Activated CD4-positive, alpha-beta T cell treated with anti-CD3 and anti-CD28 coated beads, Interleukin-2, amount 50 U/mL, for 4 hours (primary cell): ENCODE measurements around the gene NTNG2.

Experiments used
- DNase-seq, 2 experiments: peaks; one replicate each; pipeline ENCODE4 v3.0.0-alpha.2; 2020

NTNG2 gene

GRCh38 chr9:132238026-132238972, 76.4 kb downstream of the NTNG2 start:
- DNase-seq, result no peak

- DNase-seq, result no peak
These were observed 77.1 kb downstream of the NTNG2 start for GRCh38 chr9:132238992-132239391.

- no peak for DNase-seq
These were observed 77.7 kb downstream of the NTNG2 start for GRCh38 chr9:132239518-132239917.

GRCh38 chr9:132239999-132240840, 78.4 kb downstream of the NTNG2 start:
- DNase-seq, result no peak

- peak; percentile 100 for DNase-seq
These were observed 79.1 kb downstream of the NTNG2 start for GRCh38 chr9:132240841-132241482.

GRCh38 chr9:132241483-132241839, 79.6 kb downstream of the NTNG2 start:
- no peak for DNase-seq

- DNase-seq, result peak; percentile 46 to 51
These were observed 80.2 kb downstream of the NTNG2 start for GRCh38 chr9:132241840-132242620.

- no peak for DNase-seq
These were observed 80.8 kb downstream of the NTNG2 start for GRCh38 chr9:132242621-132243155.

GRCh38 chr9:132243156-132244074, 81.6 kb downstream of the NTNG2 start:
- DNase-seq, result no peak

GRCh38 chr9:132244582-132245455, 83.0 kb downstream of the NTNG2 start:
- no peak for DNase-seq

GRCh38 chr9:132245465-132245864, 83.6 kb downstream of the NTNG2 start:
- no peak for DNase-seq

GRCh38 chr9:132247942-132248341, 86.1 kb downstream of the NTNG2 start:
- no peak for DNase-seq

- no peak for DNase-seq
These were observed 87.3 kb downstream of the NTNG2 start for GRCh38 chr9:132249123-132249522.

GRCh38 chr9:132249690-132250089, 87.8 kb downstream of the NTNG2 start:
- DNase-seq, result no peak

GRCh38 chr9:132250324-132251262, 88.7 kb downstream of the NTNG2 start:
- no peak for DNase-seq

GRCh38 chr9:132260846-132261245, 99.0 kb downstream of the NTNG2 start:
- DNase-seq, result no peak

- DNase-seq, result no peak
These were observed 104.2 kb downstream of the NTNG2 start for GRCh38 chr9:132266017-132266416.

- no peak for DNase-seq
These were observed 105.8 kb downstream of the NTNG2 start for GRCh38 chr9:132267660-132268059.
